GM21381 (cell line): ENCODE data around the gene DLG2.

Source experiments
- ATAC-seq: cut with Tn5 transposase; IDR thresholded peaks from one replicate; pipeline ENCODE4 v1.9.1; 2021; ENCODE audit warnings: mild to moderate bottlenecking, moderate library complexity; ENCODE audit not compliant: unreplicated experiment

DLG2 gene

DNA sequence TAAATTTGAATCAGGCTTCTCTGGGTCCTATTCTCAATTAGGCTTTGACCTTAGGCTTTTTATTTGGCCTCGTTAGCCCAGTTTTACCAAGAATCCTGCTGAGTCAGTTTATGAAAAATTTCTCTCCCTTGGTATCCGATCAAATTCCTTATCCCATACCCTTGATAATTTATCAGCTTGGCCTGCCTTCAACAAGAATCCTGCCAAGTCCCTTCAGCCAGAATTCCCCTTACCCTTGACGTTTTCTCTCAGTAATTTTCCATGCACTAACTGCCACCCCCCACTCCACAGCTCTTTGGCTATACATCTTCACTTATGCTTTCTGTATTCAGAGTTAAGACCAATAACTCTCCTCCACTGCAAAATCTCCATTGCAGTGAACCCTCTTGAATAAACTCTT is 1530.0 kb downstream of the DLG2 start:
- no peak for ATAC-seq

- no peak for ATAC-seq
Observed at GRCh38 chr11:84091212-84091986, 1535.7 kb downstream of the DLG2 start.

- ATAC-seq: no peak
Observed at GRCh38 chr11:84089072-84090057, 1537.8 kb downstream of the DLG2 start.

GRCh38 chr11:84071851-84072250 is 1555.3 kb downstream of the DLG2 start:
- ATAC-seq: no peak

DNA sequence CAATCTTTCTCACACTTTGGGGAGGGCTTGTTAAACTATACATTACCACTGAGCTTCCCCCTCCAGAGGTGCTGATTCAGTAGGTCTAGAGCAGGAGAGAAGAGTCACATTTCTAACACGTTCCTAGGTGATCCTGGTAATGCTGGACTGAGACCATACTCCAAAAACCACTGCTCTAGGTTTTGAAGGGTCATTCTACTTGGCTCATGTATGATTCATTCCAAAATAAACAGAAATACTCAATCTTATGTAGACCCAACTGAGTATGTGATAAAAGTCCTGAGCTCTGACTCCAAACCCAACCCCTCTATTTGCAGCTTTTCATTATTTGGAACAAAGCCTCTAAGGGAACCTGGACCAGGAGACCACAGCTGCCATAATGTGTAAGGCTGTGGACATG is 1558.1 kb downstream of the DLG2 start:
- ATAC-seq: no peak

GRCh38 chr11:84061726-84062125 is 1565.4 kb downstream of the DLG2 start:
- ATAC-seq: no peak

DNA sequence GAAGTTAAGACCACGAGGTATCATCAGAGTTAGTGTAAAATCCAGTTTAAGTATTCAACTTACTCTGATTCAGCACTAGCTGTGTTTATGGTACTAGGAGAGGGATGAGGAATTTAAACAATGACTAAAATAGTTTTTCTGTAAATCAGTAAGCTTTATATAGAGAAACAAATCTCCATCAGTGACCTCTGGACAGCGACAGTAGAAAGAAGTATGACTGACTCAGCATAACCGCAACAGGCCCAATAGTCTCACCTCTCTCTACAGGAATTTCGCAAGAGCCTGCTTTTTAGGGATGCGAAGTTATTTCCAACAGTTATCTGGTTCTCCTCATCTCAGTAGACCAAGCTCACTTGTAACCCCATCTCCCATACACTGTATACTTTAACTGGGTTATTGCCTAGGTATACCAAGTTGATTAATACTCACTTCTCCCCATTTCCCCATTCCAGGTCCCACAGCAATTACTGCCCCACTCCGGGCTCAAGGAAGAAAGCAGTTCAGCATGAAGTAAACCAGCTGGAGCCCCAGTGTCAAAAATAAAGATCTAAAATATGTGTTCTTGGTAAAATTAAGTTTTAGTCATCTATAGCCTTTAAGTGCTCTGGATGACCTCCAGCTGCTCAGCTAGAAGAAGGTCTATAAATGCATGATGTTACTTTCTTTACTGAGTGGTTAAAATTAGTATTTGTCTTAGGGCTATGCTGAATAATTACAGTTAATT is 1570.3 kb downstream of the DLG2 start:
- ATAC-seq: no peak

DNA sequence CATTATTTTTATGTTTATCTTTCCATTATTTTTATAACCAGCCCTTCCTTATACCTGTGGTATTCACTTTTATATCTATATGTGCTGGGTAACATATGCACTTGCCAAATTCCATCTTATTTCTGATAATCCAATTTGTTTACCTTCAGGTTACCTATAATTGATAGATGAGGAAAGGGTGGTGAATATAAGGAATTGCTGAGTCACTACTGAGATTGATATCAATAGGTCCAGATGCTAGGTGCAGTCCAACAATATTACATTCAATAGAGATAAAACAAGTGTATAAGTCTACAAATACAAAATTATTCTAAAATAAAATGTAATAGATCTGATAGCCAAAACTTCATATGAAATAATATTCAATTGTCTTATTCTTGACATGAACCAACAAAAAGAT is 1582.0 kb downstream of the DLG2 start:
- ATAC-seq: no peak

DNA sequence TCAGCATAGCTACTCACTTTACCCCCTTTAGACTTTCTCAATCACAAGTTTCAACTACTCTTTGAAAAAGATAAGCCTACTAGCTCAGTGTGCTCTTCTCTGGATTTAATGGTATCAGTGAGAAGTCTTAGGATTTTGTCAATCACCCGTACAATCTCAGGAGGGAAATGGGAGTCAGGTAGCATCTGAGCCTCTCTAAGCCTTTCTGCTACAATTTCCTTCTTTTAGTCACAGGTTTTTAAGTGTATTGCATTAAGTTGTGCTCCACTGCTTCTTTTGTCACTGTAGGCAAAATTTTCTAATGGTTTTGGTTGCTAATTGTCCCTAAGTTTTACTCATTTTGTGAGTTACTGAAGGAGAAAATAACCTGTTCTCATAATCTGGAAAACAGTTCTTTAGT is 1582.4 kb downstream of the DLG2 start:
- no peak for ATAC-seq

GRCh38 chr11:84036664-84037194 is 1590.4 kb downstream of the DLG2 start:
- ATAC-seq: no peak

DNA sequence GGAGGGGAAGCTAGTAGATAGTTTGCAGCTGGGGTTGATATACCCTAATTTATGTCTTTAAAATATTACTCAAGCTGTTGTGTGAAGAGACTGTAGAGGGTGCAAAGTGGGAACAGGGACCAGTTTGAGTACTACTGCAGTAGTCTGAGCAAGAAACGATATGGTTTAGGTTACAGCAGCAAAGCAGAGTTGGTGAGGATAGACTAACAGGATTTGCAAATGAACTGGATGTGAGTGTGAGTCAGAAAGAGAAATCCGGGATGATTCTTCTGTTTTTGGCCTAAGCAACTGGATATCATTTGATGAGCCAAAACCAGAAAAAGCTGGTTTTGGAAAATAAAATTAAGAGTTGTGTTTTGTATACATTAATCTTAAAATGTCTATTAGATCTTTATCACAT is 1591.5 kb downstream of the DLG2 start:
- no peak for ATAC-seq

GRCh38 chr11:84034484-84034883 is 1592.7 kb downstream of the DLG2 start:
- no peak for ATAC-seq

DNA sequence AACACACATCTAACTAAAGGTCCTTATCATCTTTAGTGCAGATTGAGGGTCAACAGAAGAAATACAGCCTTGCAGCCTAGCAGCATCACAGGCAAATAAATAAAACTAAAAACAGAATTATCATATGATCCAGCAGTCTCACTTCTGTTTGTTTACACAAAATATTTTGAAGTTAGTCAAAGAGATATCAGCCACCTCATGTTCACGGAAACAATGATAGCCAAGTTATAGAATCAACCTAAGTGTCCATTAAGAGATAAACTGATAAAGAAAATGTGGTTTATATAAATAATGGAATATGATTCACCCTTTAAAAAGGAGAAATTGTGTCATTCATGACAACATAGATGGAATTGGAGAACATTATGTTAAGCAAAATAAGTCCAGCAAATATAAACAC is 1602.9 kb downstream of the DLG2 start:
- no peak for ATAC-seq

DNA sequence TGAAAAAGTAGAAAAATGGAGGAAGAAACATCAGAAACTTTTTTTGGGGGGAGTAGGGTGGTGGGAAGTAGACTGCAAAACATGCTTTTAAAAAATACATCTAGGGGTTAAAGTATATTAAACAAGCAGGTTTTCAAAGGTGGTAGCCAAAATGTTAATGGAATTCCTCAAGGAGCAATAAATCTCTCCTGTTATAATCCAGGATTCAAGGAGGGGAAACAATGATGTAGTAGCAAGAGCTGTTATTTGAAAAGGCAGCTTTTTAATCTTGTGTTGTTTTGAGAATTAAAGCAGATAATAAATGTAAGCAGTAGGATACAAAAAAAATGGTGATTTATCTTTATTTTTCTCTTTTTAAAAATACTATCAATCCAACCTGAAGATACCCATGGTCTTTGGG is 1604.4 kb downstream of the DLG2 start:
- ATAC-seq: no peak

DNA sequence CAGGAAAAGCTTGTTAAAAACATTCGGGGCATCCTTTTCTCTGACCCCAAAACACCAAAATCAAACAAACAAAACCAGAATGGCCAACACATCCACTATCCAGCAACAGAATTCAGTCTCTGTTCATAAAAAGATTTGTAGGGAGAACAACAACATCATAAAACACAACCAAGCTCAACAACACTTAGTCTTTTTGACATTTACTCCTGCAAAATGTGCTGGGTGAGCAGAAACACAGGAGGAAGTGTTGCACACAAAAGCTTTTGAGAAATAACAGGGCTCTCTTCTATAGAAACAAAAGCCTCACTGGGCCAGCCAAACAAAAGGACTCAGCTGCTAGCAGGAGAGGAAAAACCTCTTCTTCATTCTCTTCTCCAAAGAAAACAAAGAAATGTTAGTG is 1604.9 kb downstream of the DLG2 start:
- no peak for ATAC-seq

GRCh38 chr11:84021291-84021690 is 1605.9 kb downstream of the DLG2 start:
- no peak for ATAC-seq

DNA sequence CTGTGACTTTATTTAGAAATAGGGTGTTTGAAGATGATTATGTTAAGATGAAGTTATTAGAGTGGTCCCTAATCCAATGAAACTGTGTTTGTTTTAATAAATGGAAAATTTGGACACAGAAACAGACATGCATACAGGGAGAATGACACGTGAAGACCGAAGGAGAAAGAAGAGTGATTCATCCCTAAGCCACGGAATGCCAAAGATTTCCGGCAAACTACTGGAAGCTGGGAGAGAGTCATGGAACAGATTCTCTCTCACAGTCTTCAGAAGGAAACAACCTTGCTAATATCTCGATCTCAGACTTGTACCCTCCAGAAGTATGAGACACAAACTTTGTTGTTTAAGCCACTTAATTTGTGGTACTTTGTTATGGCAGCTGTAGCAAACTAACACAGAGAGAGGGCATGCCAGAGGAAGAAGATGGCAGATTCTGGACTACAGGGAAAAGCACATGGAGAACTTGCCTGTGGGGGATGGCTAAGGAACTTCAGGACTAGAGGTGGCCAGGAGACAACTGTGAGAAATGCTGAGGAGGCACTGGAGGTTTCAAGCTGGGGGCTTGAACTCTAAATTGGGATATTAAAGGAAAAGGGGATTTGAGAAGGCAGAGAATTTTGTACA is 1607.5 kb downstream of the DLG2 start:
- no peak for ATAC-seq

GRCh38 chr11:84014539-84014938 is 1612.6 kb downstream of the DLG2 start:
- no peak for ATAC-seq

- ATAC-seq: no peak
Observed at GRCh38 chr11:84012171-84012826, 1614.8 kb downstream of the DLG2 start.

GRCh38 chr11:84003181-84003580 is 1624.0 kb downstream of the DLG2 start:
- no peak for ATAC-seq
